ENCODE measurements around the gene ARHGAP22.

- no peak for TF ChIP-seq POLR2A (IDR thresholded peaks at IDR 0.05)
- TF ChIP-seq CTCF (IDR thresholded peaks at IDR 0.05), result no peak
Measured at GRCh38 chr10:48605786-48606529, 1.1 kb upstream of the ARHGAP22 start.
